Upper lobe of right lung (tissue), 1 donor: Measurements from ENCODE around the gene ABCA10. TPM values are rescaled to one million over a fixed set of nuclear protein-coding genes. Genes with fewer than 3 reads are reported as not detected.

Experiments used
- ATAC-seq: fragments of 200-7000 bp; cut with Tn5 transposase; one replicate; pipeline ENCODE4 v1.9.1; 2020; ENCODE audit warnings: mild to moderate bottlenecking, moderate library complexity
- DNase-seq: peaks from one replicate; pipeline ENCODE4 v3.0.0-alpha.2; 2020
- H3K27ac ChIP-seq: fragments of 200-600 bp; one replicate; pipeline ENCODE4 v1.8.0; 2022
- H3K27me3 ChIP-seq: fragments of 200-600 bp; one replicate; pipeline ENCODE4 v1.8.0; 2022; ENCODE audit warnings: mild to moderate bottlenecking
- H3K36me3 ChIP-seq: fragments of 200-600 bp; one replicate; pipeline ENCODE4 v1.8.0; 2022
- H3K4me1 ChIP-seq: fragments of 200-600 bp; one replicate; pipeline ENCODE4 v1.8.0; 2022
- H3K4me3 ChIP-seq: fragments of 200-600 bp; one replicate; pipeline ENCODE4 v1.8.0; 2022; ENCODE audit warnings: mild to moderate bottlenecking
- H3K9me3 ChIP-seq: fragments of 200-600 bp; one replicate; pipeline ENCODE4 v1.8.0; 2022
- CTCF ChIP-seq: fragments of 200-600 bp; IDR thresholded peaks from one replicate; pipeline ENCODE4 v1.8.0; 2022; ENCODE audit warnings: antibody characterized with exemption
- intact Hi-C: fragments of 100-400 bp; cut with DNase I; formaldehyde crosslinking; loops from one replicate; pipeline ENCODE4 v1.11.0; 2022
- total RNA-seq: library from RNA; stranded (reverse); fragmentation: NEBNext Ultra II Directional; extraction: Animal tissue kit (Norgen Biotek cat#: 25700); gene quantifications from one replicate; pipeline ENCODE4 v1.2.1, GENCODE V29; 2021
- donor health status: DM: no; HTN: yes; CAD: no; lungs with severe emphysema.

Gene ABCA10
- total RNA-seq, 1 donor from 2014 or later = 9.2 TPM

- Histone ChIP-seq H3K36me3 (no peaks in the 10 kb centered on the region), H3K27ac (no peak overlapping the region), H3K4me3 (no peak overlapping the region), H3K27me3 (no peaks in the 10 kb centered on the region), H3K4me1 (no peaks in the 10 kb centered on the region), H3K9me3 (no peaks in the 10 kb centered on the region)
- TF ChIP-seq CTCF = no peak
- ATAC-seq (no peak), DNase-seq (no peak)
- intact Hi-C loops = no loop called here
Measured at GRCh38 chr17:69143151-69143550, 85.5 kb downstream of the ABCA10 start.

- ATAC-seq (no peak), DNase-seq (no peak)
- Histone ChIP-seq H3K27me3 (no peaks in the 10 kb centered on the region), H3K4me1 (no peaks in the 10 kb centered on the region), H3K4me3 (peak overlapping the region; percentile 0), H3K27ac (peak overlapping the region; percentile 9), H3K36me3 (no peaks in the 10 kb centered on the region), H3K9me3 (no peaks in the 10 kb centered on the region)
- TF ChIP-seq CTCF = no peak
- intact Hi-C loops = no loop called here
Measured at GRCh38 chr17:69142175-69142802, 86.3 kb downstream of the ABCA10 start.

GRCh38 chr17:69141431-69142174, 87.0 kb downstream of the ABCA10 start, which contains the start of gene ABCA6:
TSS of gene ABCA6 (minus strand) at chr17:69141895. CDS start at chr17:69140703, 1,192 bp downstream.
- intact Hi-C loops = no loop called here
- H3K4me3 ChIP-seq = peak within 1 kb of the TSS; percentile 41
- no peaks in the 10 kb centered on the region for H3K9me3 ChIP-seq
- no peak for TF ChIP-seq CTCF
- H3K36me3 ChIP-seq = no peaks in the 10 kb centered on the region
- H3K27me3 ChIP-seq = no peaks in the 10 kb centered on the region
- H3K4me1 ChIP-seq = no peaks in the 10 kb centered on the region
- peak; percentile 56 for ATAC-seq
- DNase-seq = no peak
- H3K27ac ChIP-seq = peak within 1 kb of the TSS; percentile 37

- Histone ChIP-seq H3K36me3 (peaks cover 12% of the 10 kb centered on the region), H3K4me3 (no peak overlapping the region), H3K27ac (no peak overlapping the region), H3K9me3 (no peaks in the 10 kb centered on the region), H3K27me3 (no peaks in the 10 kb centered on the region), H3K4me1 (no peaks in the 10 kb centered on the region)
- no peak for ATAC-seq
- no peak for TF ChIP-seq CTCF
- intact Hi-C loops = no loop called here
- no peak for DNase-seq
Measured at GRCh38 chr17:69134112-69134511, 94.5 kb downstream of the ABCA10 start.

- H3K4me1 ChIP-seq = no peaks in the 10 kb centered on the region
- no peak for TF ChIP-seq CTCF
- no peak overlapping the region for H3K27ac ChIP-seq
- ATAC-seq (no peak), DNase-seq (no peak)
- no peak overlapping the region for H3K4me3 ChIP-seq
- H3K9me3 ChIP-seq = no peaks in the 10 kb centered on the region
- intact Hi-C loops = no loop called here
- peaks cover 9% of the 10 kb centered on the region for H3K36me3 ChIP-seq
- H3K27me3 ChIP-seq = no peaks in the 10 kb centered on the region
Measured at GRCh38 chr17:69130627-69131296, 97.9 kb downstream of the ABCA10 start.
